Motor neuron (in vitro differentiated cells): Measurements from ENCODE around the gene AGAP1. TPM values are rescaled to one million over a fixed set of nuclear protein-coding genes. Genes with fewer than 3 reads are reported as not detected.

ENCODE experiments used
- ATAC-seq, 8 experiments: fragments of 200-7000 bp; cut with Tn5 transposase; replicated peaks in 6 of 8; 2 replicates each; pipeline ENCODE4 v1.8.0; 2021; ENCODE audit warnings: mild to moderate bottlenecking in 8 of 8, moderate library complexity in 8 of 8
- H3K27ac ChIP-seq, 2 donors: fragments of 250-450 bp; sonication (Bioruptor Pico); 2 replicates each; pipeline ENCODE4 v1.9.0; 2021; ENCODE audit warnings: antibody characterized with exemption in 2 of 2, mild to moderate bottlenecking in 2 of 2, moderate library complexity in 1 of 2
- H3K4me1 ChIP-seq, 2 donors: fragments of 250-450 bp; sonication (Bioruptor Pico); replicated peaks in 1 of 2; 2 replicates each; pipeline ENCODE4 v1.6.1; 2021; ENCODE audit warnings: antibody characterized with exemption in 2 of 2, mild to moderate bottlenecking in 2 of 2, moderate library complexity in 1 of 2
- H3K4me3 ChIP-seq, 5 donors: fragments of 250-450 bp; sonication (Bioruptor Pico); 2 replicates each; pipeline ENCODE4 v1.9.0; 2021; ENCODE audit warnings: antibody characterized with exemption in 5 of 5, mild to moderate bottlenecking in 5 of 5, moderate library complexity in 4 of 5
- WGBS, 10 experiments: fragments of 450-650 bp; shearing (Covaris generic); methylation state at CpG; one replicate each; pipeline ENCODE4 v1.0.0; 2022; 5-methylcytosine and 5-hydroxymethylcytosine counted together
- in situ Hi-C, 9 experiments: fragments of 400-800 bp; cut with MboI; loops; one replicate each; pipeline ENCODE4 v1.15.0; 2021; ENCODE audit warnings: low sequenced_read_pairs in 9 of 9, low pct_unique_long_range_greater_than_20kb in 2 of 9; ENCODE audit not compliant: unreplicated experiment in 9 of 9
- total RNA-seq, 8 experiments: library from RNA; unstranded; fragments of 300-600 nt; gene quantifications; 2 replicates each; pipeline versions ENCODE4 v1.2.3 to v1.2.4, GENCODE V29; 2022

The AGAP1 gene
- total RNA-seq, 8 experiments from 2014 or later = 5.9 to 51.1 (median 34.3) TPM

DNA sequence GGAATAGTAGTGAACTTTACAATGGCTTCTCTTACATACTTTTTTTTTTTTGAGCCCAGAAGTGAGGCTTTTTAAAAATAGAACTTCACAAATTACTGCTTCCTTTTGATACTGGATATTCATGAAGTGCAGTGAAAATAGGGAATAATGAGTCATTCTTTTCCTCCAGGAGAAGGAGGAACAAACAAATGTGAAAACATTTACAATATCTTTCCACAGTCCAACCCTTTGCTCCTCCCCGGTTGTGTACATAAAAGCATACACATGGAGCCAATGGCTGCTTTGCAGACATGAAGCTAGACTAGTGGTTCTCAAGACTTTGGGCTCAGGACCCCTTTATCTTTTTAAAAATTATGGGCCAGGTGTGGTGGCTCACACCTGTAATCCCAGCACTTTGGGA is 407.4 kb downstream of the AGAP1 start:
- peak in 2 of 8 experiments; percentile 29 to 70 for ATAC-seq
- in situ Hi-C loops = no loop called here
- no peak overlapping the region for H3K4me3 ChIP-seq
- peaks cover 7 to 9% of the 10 kb centered on the region in 2 donors for H3K4me1 ChIP-seq
- H3K27ac ChIP-seq = no peak overlapping the region
- WGBS, 10 experiments = 17 to 100% (median 80%) methylated on average over 1 of the region's 1 CpG; no CpG with 5 or more reads in 1 of the 10 experiments

DNA sequence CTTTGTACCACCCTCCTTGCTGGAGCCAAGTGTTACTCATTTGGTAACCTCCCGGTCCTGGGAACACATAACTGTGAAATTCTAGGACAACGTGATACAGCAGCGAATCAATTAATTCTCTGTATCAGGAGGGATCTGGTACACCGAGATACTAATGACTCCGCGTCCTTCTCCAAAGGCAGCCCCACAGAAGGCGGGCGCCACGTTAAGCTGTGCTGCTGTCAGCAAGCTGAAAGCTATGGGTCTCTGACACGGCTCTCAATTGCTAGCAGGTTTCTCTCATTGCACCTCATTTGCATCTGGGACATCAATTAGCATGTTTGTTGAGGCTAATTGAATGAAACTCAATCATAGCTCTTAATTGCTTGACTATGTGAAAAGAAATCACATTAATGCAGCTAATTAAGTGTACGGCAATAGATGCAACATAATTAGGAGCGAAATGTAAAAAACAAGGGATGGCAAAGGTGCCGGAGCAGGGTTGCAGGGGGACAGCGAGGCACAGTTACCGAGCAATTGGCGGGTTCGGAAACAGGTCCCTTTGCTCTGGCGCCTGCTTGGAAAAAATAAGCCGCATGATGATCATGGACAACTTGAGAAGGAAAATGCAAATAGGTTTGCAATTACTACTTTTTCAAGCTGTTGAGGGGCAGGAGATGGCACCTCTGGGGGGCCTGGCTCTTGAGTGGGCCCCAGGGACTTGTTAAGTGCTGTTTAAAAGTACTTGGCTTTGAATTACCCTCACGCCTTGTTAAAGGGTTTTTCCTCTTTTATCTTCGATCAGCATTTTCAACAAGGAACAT is 410.1 kb downstream of the AGAP1 start:
- WGBS, 10 experiments = 41 to 98% (median 82%) methylated on average over 3 to 18 of the region's 21 CpGs
- in situ Hi-C loops = no loop called here
- ATAC-seq = peak in 2 of 8 experiments; percentile 36 to 61
- Histone ChIP-seq H3K27ac (no peak overlapping the region), H3K4me3 (no peak overlapping the region), H3K4me1 (peaks cover 0 to 7% of the 10 kb centered on the region in 2 donors)

DNA sequence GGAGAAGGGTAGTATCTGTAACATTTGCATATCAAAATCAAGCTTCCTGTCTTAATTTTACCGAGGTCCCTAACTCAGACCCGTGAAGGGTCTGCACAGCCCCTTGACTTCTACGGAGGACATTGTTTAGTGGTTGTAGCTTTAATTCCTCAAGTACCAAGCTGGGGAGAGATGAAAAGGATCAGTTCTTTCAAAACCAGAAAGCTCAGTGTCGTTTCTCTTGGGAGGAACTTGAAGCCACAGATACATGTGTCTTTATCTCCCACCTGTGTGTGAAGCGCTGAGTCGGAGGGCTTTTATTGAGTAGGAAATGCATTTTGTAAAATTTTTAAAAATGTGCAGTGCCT is 410.7 kb downstream of the AGAP1 start:
- Histone ChIP-seq H3K27ac (no peak overlapping the region), H3K4me3 (no peak overlapping the region), H3K4me1 (peaks cover 0 to 7% of the 10 kb centered on the region in 2 donors)
- WGBS, 10 experiments = 0 to 100% (median 83%) methylated on average over 1 to 6 of the region's 6 CpGs; no CpG with 5 or more reads in 1 of the 10 experiments
- in situ Hi-C loops = no loop called here
- no peak for ATAC-seq

DNA sequence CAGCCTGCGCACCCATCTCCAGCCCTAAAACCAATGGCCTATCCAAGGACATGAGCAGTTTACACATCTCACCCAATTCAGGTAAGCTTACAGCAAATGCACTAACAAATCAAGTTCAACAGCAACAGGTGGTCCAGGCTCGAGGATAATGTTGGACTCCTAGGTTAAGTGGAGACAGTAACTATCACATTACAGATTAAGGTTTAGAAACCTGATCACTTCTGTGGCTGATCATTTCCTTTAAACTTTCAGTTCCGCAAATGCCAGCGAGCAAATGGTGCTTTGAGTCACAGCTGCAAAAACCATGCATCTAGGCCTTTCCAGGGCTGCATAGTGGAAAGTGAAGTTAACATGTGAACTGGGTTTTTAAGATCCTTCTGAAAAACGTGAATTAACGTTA is 415.0 kb downstream of the AGAP1 start:
- no peak overlapping the region for H3K4me3 ChIP-seq
- in situ Hi-C loops = no loop called here
- H3K4me1 ChIP-seq = peaks cover 0 to 6% of the 10 kb centered on the region in 2 donors
- WGBS, 10 experiments = 80 to 100% (median 94%) methylated on average over 1 to 6 of the region's 6 CpGs; no CpG with 5 or more reads in 2 of the 10 experiments
- H3K27ac ChIP-seq = no peak overlapping the region
- no peak for ATAC-seq

DNA sequence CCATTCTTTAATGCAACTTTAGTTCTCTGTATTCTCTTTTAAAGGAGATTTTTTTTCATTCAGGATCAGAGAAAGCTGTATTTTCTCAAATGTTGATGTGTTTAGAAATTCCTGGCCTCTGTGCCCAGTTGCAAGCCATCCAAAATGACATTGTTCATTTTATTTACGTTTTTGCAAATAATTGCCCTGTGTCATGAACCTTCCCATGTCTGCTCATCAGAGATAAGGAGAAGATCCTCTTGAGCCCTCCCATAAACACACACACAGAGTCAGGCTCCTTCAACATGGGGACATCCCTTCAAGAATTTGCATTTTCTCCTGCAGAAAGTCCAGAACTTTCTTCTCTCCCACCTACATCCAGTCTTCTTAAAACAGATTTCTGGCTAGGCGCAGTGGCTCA is 415.5 kb downstream of the AGAP1 start:
- WGBS, 10 experiments = 29 to 92% (median 75%) methylated on average over 1 to 2 of the region's 2 CpGs; no CpG with 5 or more reads in 5 of the 10 experiments
- Histone ChIP-seq H3K4me1 (peaks cover 0 to 2% of the 10 kb centered on the region in 2 donors), H3K4me3 (no peak overlapping the region), H3K27ac (no peak overlapping the region)
- ATAC-seq = no peak
- in situ Hi-C loops = no loop called here

DNA sequence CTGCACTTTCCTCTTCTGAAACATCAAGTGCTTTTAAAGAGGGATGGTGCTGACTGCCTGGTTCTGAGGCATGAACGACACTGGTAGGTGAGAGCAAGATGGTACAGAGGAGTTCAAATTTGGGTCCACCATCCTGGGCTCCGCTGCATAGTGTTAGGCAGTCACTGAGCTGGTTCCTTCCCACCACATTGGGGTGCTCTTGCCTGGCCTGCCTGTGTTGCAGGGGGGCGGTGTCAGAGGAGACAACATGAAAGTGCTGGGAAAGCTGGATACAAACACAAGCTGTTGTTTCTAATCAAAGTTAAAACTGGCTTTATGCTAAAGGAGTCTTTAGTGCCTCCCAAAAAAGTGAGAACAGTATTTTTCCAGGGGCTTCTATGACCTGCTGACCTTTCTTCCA is 416.2 kb downstream of the AGAP1 start:
- WGBS, 10 experiments = 83 to 100% (median 100%) methylated on average over 1 to 3 of the region's 3 CpGs; no CpG with 5 or more reads in 3 of the 10 experiments
- ATAC-seq = no peak
- H3K27ac ChIP-seq = no peak overlapping the region
- H3K4me1 ChIP-seq = no peaks in the 10 kb centered on the region
- in situ Hi-C loops = no loop called here
- no peak overlapping the region for H3K4me3 ChIP-seq

DNA sequence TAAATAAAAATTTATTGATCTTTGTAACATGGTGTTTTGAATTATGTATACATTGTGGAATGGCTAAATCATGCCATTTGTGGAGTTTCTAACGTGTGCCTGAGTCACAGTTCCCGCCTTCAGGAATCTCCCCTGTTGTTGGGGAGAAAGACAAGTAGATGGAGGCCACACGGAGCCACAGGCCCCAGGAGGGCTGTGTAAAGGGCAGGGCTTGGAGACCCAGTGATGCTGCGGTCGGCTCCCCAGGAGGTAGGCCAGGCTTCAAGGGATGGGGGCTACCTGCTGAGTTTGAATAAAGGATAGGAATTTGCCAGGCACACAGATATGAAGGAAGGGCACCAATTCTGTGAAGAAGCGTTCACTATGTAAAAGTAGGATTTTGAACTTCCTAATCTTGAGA is 417.3 kb downstream of the AGAP1 start:
- 75 to 100% (median 94%) methylated on average over 1 to 5 of the region's 6 CpGs; no CpG with 5 or more reads in 2 of the 10 experiments for WGBS, 10 experiments
- no peak overlapping the region for H3K4me3 ChIP-seq
- no peaks in the 10 kb centered on the region for H3K4me1 ChIP-seq
- no peak for ATAC-seq
- H3K27ac ChIP-seq = no peak overlapping the region
- in situ Hi-C loops = no loop called here

DNA sequence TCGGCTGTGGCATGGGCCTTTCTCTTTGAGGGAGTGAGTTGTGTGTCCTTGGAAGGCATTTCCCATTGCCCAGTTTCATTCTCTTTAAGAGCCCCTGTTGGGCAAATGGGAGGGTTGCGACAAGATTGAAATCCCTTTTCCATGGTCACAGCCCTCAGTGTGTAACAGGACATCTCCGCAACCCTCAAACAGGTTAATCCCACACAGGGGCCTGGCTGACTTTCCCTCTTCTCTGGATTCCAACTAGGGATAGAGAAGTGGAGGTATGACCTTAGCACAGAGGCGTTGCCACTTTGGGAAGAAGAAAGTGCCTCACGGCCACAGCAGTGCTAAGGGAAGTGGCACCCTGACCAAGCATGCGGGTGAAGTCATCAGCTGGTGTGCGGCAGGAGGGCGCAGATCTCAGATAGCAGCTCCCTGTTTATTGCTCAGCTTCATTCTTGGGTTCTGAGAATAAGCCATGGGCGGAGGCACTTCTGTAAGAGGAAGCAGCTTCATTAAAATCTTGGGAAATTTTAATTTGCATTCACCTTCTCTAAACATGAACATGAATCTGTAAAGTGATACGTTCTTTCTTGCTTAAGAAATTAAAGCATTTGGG is 417.9 kb downstream of the AGAP1 start:
- WGBS, 10 experiments = 50 to 100% (median 67%) methylated on average over 2 to 6 of the region's 10 CpGs; no CpG with 5 or more reads in 1 of the 10 experiments
- ATAC-seq = peak in 2 of 8 experiments; percentile 74 to 88
- Histone ChIP-seq H3K4me3 (no peak overlapping the region), H3K4me1 (peaks cover 0 to 1% of the 10 kb centered on the region in 2 donors), H3K27ac (no peak overlapping the region)
- in situ Hi-C loops = no loop called here

DNA sequence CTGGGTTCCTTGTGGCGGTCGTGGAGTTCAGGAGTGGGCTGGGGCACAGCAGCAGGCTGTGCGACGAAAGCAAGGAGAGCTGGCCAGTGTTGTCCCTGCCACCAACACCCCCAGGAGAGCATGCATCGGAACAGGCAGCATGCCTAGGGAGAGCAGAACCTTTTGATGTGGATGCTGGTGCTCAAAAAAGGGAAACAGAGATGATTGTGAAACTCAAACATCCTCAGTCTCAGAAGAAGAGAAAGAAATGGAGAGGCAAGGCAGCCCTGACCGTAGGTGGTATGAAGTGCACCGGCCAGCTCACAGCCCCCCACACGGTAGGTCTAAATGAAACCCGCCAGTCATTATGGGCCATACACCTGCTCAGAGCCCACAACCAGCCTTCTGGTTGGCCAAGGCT is 420.9 kb downstream of the AGAP1 start:
- H3K4me3 ChIP-seq = no peak overlapping the region
- no peak overlapping the region for H3K27ac ChIP-seq
- ATAC-seq = no peak
- WGBS, 10 experiments = 80 to 100% (median 96%) methylated on average over 1 to 7 of the region's 9 CpGs; no CpG with 5 or more reads in 3 of the 10 experiments
- H3K4me1 ChIP-seq = peaks cover 8 to 11% of the 10 kb centered on the region in 2 donors
- in situ Hi-C loops = no loop called here

DNA sequence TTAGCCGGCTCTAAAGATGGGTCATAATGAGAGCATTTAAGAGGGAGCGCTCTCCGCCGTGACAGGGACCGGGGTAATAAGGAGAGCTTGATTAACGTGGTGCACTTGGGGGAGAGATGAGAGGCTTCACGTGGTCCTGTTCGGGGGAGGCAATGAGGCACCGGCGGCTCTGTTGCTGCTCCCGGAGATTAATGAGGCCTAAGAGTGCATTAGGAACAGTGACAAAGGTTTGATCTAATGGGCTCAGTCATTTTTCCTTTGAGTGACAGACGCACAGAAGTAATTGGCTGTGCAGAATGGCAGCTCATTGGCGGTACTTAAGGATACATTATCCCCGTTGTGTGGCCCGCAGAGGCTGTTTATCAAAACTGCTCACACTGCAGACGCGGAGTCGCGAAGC is 423.7 kb downstream of the AGAP1 start:
- H3K4me1 ChIP-seq = peaks cover 12 to 24% of the 10 kb centered on the region in 2 donors
- peak in 5 of 8 experiments; percentile 97 to 98 (median 97) for ATAC-seq
- 48 to 91% (median 70%) methylated on average over 5 to 16 of the region's 19 CpGs; no CpG with 5 or more reads in 1 of the 10 experiments for WGBS, 10 experiments
- in situ Hi-C loops = no loop called here
- no peak overlapping the region for H3K27ac ChIP-seq
- H3K4me3 ChIP-seq = no peak overlapping the region

DNA sequence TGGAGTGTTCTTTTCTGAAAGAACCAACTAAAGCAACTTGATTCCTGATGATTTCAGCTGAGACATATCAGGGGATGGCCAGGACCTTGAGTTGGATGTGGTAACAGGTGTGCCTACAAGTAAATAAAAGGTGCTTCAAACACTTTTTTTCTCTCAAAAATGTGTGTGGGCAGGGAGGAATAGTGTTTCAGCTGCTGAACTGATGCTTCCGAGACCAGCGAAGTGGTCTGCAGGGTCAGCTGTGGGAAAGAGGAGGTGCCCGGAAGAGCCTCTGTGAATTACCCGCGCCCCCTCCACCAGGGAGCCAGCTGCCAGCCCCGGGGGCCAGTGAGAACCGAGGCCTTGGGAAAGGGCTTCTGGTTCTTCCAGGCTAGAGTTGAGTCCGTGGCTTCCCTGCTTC is 425.0 kb downstream of the AGAP1 start:
- WGBS, 10 experiments = 88 to 100% (median 96%) methylated on average over 1 to 7 of the region's 8 CpGs; no CpG with 5 or more reads in 6 of the 10 experiments
- in situ Hi-C loops = no loop called here
- no peak for ATAC-seq
- Histone ChIP-seq H3K27ac (no peak overlapping the region), H3K4me3 (no peak overlapping the region), H3K4me1 (peaks cover 12 to 28% of the 10 kb centered on the region in 2 donors)

DNA sequence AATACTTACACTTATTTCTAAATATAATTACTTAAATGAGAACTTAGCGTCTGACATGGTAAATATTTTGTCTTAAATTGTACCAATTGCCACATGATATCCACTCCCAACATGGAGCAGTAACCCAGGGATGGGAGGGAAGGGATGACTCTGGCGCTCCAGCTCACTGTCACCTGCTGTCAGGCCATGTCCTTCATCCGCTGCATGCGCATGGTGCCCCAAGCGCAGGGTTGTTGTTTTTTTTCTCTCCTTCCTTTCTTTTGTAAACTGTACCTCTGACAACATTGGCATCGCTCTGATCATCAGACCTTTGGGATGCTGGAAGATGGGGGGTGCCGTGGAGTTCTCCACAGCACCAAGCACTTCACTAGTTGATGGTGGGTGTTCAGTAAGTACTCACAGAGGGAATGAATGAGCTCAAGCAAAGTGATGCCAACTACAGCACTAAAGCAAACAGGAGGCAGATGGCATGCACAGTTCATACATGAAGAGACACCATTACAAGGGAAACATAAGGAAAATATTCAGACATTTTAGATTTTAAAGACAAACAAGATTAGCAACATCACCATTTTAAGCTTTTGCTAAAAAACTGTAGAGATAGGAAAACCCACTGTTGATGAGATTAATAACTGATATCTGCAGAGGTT is 426.5 kb downstream of the AGAP1 start:
- H3K27ac ChIP-seq = no peak overlapping the region
- H3K4me3 ChIP-seq = no peak overlapping the region
- 83 to 100% (median 99%) methylated on average over 1 to 6 of the region's 7 CpGs for WGBS, 10 experiments
- no peak for ATAC-seq
- H3K4me1 ChIP-seq = peaks cover 12 to 28% of the 10 kb centered on the region in 2 donors
- in situ Hi-C loops = no loop called here
